ENCODE data around the gene ARF1.

Gene ARF1

DNA sequence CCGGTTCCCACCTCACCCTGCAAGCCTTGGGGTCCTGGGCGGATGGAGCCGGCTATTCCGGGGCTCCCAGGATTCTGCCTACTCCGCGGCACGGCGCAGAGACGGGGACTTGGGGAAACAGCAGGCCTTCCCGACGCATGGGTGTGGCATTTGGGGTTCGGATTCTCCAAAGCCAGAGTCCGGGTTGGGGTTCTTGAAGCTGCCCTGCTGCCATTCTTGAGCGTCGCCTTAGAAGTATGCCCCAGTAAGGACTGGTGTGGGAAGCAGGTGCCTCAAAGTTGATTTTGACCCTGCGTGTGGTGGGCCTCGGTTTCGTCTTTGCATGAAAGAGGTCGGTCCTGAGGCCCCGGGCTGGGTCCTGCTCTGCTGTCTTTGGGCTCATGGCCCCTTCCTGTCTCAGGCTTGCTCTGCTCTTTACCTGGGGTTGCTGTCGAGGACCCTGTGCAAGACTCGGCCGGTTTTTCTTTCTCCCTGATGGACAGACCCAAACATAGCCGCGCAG, 58.3 kb downstream of the ARF1 start:
- TF ChIP-seq ZNF274 (IDR thresholded peaks at IDR 0.05; ENCODE audit: low read depth, low read length), result no peak
- peak overlapping the region; percentile 96 for H3K4me3 ChIP-seq (ENCODE audit: low read length)

DNA sequence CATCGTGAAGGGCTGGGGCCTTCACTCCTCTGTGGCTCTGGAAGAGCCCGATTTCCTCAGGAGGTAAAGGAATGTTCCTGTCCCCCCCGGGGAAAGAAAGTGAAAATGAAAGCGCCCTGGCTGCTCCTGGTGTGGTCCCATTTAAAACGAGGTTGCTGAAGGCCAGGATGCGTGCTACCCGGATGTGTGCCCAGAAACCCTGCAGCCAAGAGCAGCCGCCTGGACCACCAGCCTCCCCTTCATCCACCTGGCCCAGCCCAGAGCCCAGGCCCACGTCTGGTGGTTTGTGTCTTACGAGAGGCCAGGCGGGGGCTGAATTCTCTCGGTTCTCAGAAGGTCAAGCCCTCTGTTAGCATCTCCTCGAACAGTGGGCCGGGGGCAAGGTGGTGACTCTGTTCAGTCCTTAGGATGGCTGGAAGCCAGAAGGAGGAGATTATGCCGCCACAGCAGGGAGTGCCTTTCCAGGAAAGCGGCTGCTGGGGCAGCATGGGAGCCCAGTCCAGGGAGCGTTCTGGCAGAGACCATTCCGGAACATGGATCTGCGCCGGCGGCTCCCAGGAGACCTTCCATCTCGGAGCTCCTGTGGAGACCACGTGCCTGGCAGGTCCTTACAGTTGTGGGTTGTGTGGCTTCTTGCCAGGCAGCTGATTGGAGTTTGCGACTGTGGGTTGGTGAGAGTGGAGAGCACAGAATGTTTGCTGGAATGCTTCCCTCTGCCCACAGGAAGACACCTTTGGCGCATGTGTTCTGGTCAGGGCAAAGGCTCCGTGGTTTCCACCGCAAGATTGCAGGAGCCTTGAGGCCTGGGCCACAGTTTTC, 58.9 kb downstream of the ARF1 start:
- H3K4me3 ChIP-seq (ENCODE audit: low read length), result peak overlapping the region; percentile 96
- no peak for TF ChIP-seq ZNF274 (IDR thresholded peaks at IDR 0.05; ENCODE audit: low read depth, low read length)

DNA sequence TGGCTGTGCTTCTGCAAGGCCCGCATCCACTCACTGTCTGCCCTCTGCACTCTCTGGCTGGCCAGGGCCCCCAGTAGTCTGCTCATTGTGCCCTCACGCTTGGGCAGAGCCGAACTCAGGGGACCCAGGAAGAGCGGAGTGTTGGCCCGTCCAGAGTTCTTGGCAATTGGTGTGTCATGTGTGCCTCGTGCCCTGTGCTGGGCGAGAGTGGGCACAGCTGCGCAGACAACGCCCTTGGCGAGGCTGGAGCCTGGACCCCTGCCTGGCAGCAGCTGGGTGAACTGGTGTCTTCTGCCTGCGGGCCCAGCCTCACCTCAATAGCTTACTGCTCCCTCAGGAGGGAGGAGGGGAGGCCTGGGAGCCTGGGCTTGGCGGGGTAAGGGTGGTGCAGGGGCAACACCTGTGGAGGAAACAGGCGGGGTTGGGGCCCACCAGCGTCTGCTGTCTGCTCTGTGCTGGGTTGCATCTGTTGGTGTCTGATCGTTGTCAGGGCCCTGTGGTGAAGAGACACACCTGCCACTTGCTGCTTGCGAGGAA, 59.7 kb downstream of the ARF1 start:
- TF ChIP-seq ZNF274 (IDR thresholded peaks at IDR 0.05; ENCODE audit: low read depth, low read length), result no peak
- H3K4me3 ChIP-seq (ENCODE audit: low read length), result peak overlapping the region; percentile 96; the same call in 1 of the 2 replicates

DNA sequence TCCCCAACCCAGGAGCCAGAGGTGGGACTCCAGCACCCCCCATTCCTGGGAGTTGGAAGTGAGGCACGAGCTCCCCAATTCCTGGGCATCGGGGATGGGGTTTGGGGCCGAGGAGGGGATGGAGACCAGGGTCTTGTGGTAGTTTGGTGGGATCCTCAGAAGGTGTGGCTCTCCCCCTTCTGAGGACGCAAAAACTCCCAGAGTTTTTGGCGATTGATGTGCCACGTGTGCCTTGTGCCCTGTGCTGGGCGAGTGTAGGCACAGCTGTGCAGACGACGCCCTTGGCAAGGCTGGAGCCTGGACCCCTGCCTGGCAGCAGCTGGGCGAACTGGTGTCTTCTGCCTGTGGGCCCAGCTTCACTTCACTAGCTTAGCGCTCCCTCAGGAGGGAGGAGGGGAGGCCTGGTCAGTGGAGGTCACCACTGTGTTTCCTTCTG, 60.2 kb downstream of the ARF1 start:
- no peak for TF ChIP-seq ZNF274 (IDR thresholded peaks at IDR 0.05; ENCODE audit: low read depth, low read length)
- no peak overlapping the region for H3K4me3 ChIP-seq (ENCODE audit: low read length)

- H3K4me3 ChIP-seq (ENCODE audit: low read length), result no peak overlapping the region
- no peak for TF ChIP-seq ZNF274 (IDR thresholded peaks at IDR 0.05; ENCODE audit: low read depth, low read length)
Measured at GRCh38 chr1:228143480-228144192, 61.1 kb downstream of the ARF1 start.

GRCh38 chr1:228144193-228144992, 61.9 kb downstream of the ARF1 start:
- no peak for TF ChIP-seq ZNF274 (IDR thresholded peaks at IDR 0.05; ENCODE audit: low read depth, low read length)
- H3K4me3 ChIP-seq (ENCODE audit: low read length), result no peak overlapping the region

- no peak for TF ChIP-seq ZNF274 (IDR thresholded peaks at IDR 0.05; ENCODE audit: low read depth, low read length)
- H3K4me3 ChIP-seq (ENCODE audit: low read length), result no peak overlapping the region
Measured at GRCh38 chr1:228144993-228145343, 62.5 kb downstream of the ARF1 start.

DNA sequence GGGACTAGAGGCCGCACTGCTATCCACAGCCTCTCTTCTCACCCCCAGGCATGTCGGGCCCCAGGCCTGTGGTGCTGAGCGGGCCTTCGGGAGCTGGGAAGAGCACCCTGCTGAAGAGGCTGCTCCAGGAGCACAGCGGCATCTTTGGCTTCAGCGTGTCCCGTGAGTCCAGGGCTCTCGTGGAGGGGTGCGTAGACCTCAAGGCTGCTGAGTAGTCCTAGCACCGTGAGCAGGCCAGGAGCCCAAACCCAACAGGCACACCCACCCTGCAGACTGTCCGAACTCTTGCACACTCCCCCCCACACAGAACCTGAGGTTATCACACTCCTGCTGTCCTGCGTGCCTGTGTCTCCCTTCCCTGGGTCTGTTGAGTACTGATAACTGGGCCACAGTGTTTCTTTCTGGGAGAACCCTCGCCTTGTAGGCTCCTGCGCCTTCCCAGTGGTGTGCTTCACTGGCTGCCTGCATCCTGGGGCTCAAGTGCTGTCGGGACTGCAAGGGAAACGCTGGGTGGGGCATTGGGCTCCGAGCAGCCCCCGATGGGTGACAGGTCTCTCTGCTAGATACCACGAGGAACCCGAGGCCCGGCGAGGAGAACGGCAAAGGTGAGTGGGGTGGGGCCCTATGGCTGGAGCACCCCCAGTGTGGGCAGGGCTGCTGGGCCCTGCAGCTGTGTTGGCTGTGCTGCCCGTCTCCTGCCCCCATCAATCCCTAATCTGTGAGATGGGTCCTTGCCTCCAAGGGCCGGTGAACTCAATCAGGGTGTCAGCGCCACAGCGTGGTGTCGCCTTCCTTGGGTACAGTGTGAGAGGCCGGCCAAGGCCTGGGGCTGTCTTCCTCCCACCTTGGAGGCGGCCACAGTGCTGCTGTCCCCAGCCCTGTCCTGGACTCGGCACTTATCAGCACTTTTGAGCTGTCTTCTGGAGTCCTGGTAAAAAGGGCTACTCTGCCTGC, 63.2 kb downstream of the ARF1 start:
- H3K4me3 ChIP-seq (ENCODE audit: low read length), result no peak overlapping the region

DNA sequence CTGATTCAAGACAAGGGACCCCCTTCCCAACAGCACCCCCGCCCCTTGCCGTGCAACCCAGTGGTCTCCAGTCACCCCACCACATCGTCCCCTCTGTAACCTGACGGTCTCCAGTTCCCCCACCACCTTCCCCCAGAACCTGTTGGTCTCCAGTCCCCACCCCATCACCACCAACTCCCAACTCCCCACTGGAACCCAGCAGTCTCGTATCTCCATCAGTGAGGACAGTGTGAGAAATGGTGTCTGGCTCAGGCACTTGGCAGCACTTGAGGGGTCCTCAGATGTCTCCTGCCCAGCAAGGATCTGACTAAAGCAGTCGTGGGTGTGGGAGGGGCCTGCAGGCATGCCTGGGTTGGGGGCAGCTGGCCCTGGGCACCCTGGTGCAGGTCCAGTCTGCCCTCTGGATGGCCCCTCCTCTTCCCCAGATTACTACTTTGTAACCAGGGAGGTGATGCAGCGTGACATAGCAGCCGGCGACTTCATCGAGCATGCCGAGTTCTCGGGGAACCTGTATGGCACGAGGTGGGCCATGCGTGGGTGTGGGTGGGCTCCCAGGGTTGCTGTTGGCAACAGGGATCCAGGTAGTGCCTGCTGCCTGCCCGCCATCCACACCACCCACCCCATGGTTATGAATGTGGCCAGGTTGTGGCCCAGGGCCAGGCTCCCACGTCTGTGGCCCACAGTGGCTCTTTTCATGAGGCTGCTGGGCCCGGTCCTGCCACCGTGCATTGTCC, 64.1 kb downstream of the ARF1 start:
- H3K4me3 ChIP-seq (ENCODE audit: low read length), result no peak overlapping the region
- no peak for TF ChIP-seq ZNF274 (IDR thresholded peaks at IDR 0.05; ENCODE audit: low read depth, low read length)

More for the DNA sequence above, 63.2 kb downstream of the ARF1 start:
- TF ChIP-seq ZNF274 (IDR thresholded peaks at IDR 0.05; ENCODE audit: low read depth, low read length), result no peak

- no peak for TF ChIP-seq ZNF274 (IDR thresholded peaks at IDR 0.05; ENCODE audit: low read depth, low read length)
- H3K4me3 ChIP-seq (ENCODE audit: low read length), result no peak overlapping the region
Measured at GRCh38 chr1:228147151-228147693, 64.7 kb downstream of the ARF1 start.

GRCh38 chr1:228147768-228148167, 65.3 kb downstream of the ARF1 start:
- TF ChIP-seq ZNF274 (IDR thresholded peaks at IDR 0.05; ENCODE audit: low read depth, low read length), result no peak
- H3K4me3 ChIP-seq (ENCODE audit: low read length), result no peak overlapping the region
